SK-N-SH (cell line): ENCODE measurements around the gene PDGFRB. TPM values are rescaled to one million over a fixed set of nuclear protein-coding genes. Genes with fewer than 3 reads are reported as not detected.

Experiments used
- CTCF ChIA-PET: fragments of 300-600, 350-600 bp; formaldehyde crosslinking; extraction: SDS; loops from one replicate; lab custom pipeline; 2021; lab: Yijun Ruan, JAX
- POLR2A ChIA-PET: fragments of 350-600 bp; sonication (Branson Sonifier 250); formaldehyde crosslinking; extraction: SDS; loops from one replicate; lab custom pipeline; 2020; ENCODE audit warnings: antibody characterized with exemption, inconsistent platforms; lab: Yijun Ruan, JAX
- DNase-seq: peaks from one replicate; pipeline ENCODE4 v3.0.0; 2012
- H2AFZ ChIP-seq: fragments of 200-600 bp; sonication (generic); 2 replicates; pipeline ENCODE4 v1.8.1; 2016; ENCODE audit warnings: antibody characterized with exemption, mild to moderate bottlenecking, low read depth
- H3F3A ChIP-seq: fragments of 200-600 bp; sonication (generic); replicated peaks from 2 replicates; pipeline ENCODE3; 2016; ENCODE audit warnings: antibody characterized with exemption, mild to moderate bottlenecking; ENCODE audit not compliant: insufficient read depth
- H3K27ac ChIP-seq, 2 experiments: fragments of 200-500 bp in 1 of 2; fragments of 200-600 bp in 1 of 2; sonication (Bioruptor generic) in 1 of 2; sonication (generic), shearing (Covaris generic) in 1 of 2; 2 replicates each; pipeline versions ENCODE4 v1.5.1 to v1.6.1; 2014 to 2016; ENCODE audit warnings: low read depth in 2 of 2, inconsistent platforms in 1 of 2, low read length in 1 of 2, mild to moderate bottlenecking in 1 of 2, mixed read lengths in 1 of 2
- H3K27me3 ChIP-seq: fragments of 200-600 bp; sonication (generic), shearing (Covaris generic); 2 replicates; pipeline ENCODE4 v1.6.1; 2016; ENCODE audit warnings: mixed run types; ENCODE audit not compliant: insufficient read depth
- H3K36me3 ChIP-seq, 2 experiments: fragments of 200-500 bp in 1 of 2; fragments of 200-600 bp in 1 of 2; sonication (Bioruptor generic) in 1 of 2; sonication (generic) in 1 of 2; replicated peaks in 1 of 2; 2 replicates each; pipeline versions ENCODE3 to v1.5.1; 2014 to 2016; ENCODE audit warnings: low read length in 1 of 2, mild to moderate bottlenecking in 1 of 2; ENCODE audit not compliant: insufficient read depth in 2 of 2, control insufficient read depth in 1 of 2
- H3K4me1 ChIP-seq, 2 experiments: fragments of 200-500 bp in 1 of 2; fragments of 200-600 bp in 1 of 2; sonication (Bioruptor generic) in 1 of 2; sonication (generic), shearing (Covaris generic) in 1 of 2; 2 replicates each; pipeline versions ENCODE4 v1.5.1 to v1.6.1; 2014 to 2016; ENCODE audit warnings: low read depth in 1 of 2, low read length in 1 of 2, mixed run types in 1 of 2; ENCODE audit not compliant: insufficient read depth in 2 of 2, control insufficient read depth in 1 of 2
- H3K4me2 ChIP-seq: fragments of 200-600 bp; sonication (generic), shearing (Covaris generic); 2 replicates; pipeline ENCODE4 v1.6.1; 2017; ENCODE audit warnings: mixed run types
- H3K4me3 ChIP-seq, 2 experiments: fragments of 200-500 bp in 1 of 2; fragments of 200-600 bp in 1 of 2; sonication (Bioruptor generic) in 1 of 2; sonication (generic), shearing (Covaris generic) in 1 of 2; 2 replicates each; pipeline versions ENCODE4 v1.5.1 to v1.8.1; 2014 to 2016; ENCODE audit warnings: low read depth in 2 of 2, inconsistent platforms in 1 of 2, low read length in 1 of 2, mild to moderate bottlenecking in 1 of 2, mixed read lengths in 1 of 2, moderate library complexity in 1 of 2
- H3K79me2 ChIP-seq: fragments of 200-600 bp; sonication (generic); 2 replicates; pipeline ENCODE4 v1.8.1; 2017; ENCODE audit warnings: mild to moderate bottlenecking; ENCODE audit not compliant: insufficient read depth
- H3K9ac ChIP-seq: fragments of 200-600 bp; sonication (generic); 2 replicates; pipeline ENCODE4 v1.6.1; 2017; ENCODE audit warnings: mixed run types
- H3K9me2 ChIP-seq: fragments of 200-600 bp; sonication (generic); 2 replicates; pipeline ENCODE4 v1.6.1; 2017; ENCODE audit warnings: mixed run types
- H3K9me3 ChIP-seq: fragments of 200-600 bp; sonication (generic); 2 replicates; pipeline ENCODE4 v1.6.1; 2017; ENCODE audit warnings: mixed run types, mild to moderate bottlenecking, moderate library complexity
- H4K20me1 ChIP-seq: fragments of 200-600 bp; sonication (generic); 2 replicates; pipeline ENCODE4 v1.6.1; 2017; ENCODE audit warnings: mild to moderate bottlenecking, mixed run types; ENCODE audit not compliant: insufficient read depth
- CTCF ChIP-seq: fragments of 200-600 bp; sonication (generic); IDR thresholded peaks from 2 replicates; pipeline ENCODE4 v1.6.1; 2017; ENCODE audit warnings: antibody characterized with exemption, mild to moderate bottlenecking, moderate library complexity
- FOXJ3 ChIP-seq: sonication (generic); formaldehyde crosslinking; IDR thresholded peaks from 2 replicates; pipeline ENCODE4 v1.5.1; 2020; ENCODE audit warnings: mild to moderate bottlenecking, missing genetic modification reagents
- JUND ChIP-seq: IDR thresholded peaks from 2 replicates; pipeline ENCODE4 v1.4.0; 2012
- NRF1 ChIP-seq: IDR thresholded peaks from 2 replicates; pipeline ENCODE4 v1.6.1; 2012; ENCODE audit warnings: low read depth, mild to moderate bottlenecking, low read length
- RFX5 ChIP-seq: IDR thresholded peaks from 2 replicates; pipeline ENCODE4 v1.6.1; 2012; ENCODE audit warnings: mild to moderate bottlenecking, improper control_type of control experiment, low read length
- RXRA ChIP-seq: IDR thresholded peaks from 2 replicates; pipeline ENCODE4 v1.4.0; 2012; ENCODE audit warnings: low read depth, mild to moderate bottlenecking, borderline replicate concordance
- TEAD4 ChIP-seq: IDR thresholded peaks from 2 replicates; pipeline ENCODE4 v1.4.0; 2012; ENCODE audit warnings: mild to moderate bottlenecking, borderline replicate concordance; ENCODE audit not compliant: insufficient read depth
- WGBS: methylation state at CpG from one replicate; pipeline ENCODE4 v1.1.6; 2017; ENCODE audit warnings: low lambda C conversion rate; 5-methylcytosine and 5-hydroxymethylcytosine counted together
- polyA plus RNA-seq, 3 experiments: library from polyadenylated mRNA; depleted of rRNA; stranded (reverse); fragments of >200 nt; gene quantifications; 2 replicates each; pipeline ENCODE4 v1.2.3, GENCODE V29; 2012
- TF ChIP-seq, protein P1 (sequence below): IDR thresholded peaks from 2 replicates; pipeline ENCODE4 v1.6.1; 2012; ENCODE audit warnings: mild to moderate bottlenecking, low read depth, low read length, moderate library complexity
- TF ChIP-seq, protein P2 (sequence below): IDR thresholded peaks from 2 replicates; pipeline ENCODE4 v1.4.0; 2012; ENCODE audit warnings: low read depth

PDGFRB gene
- polyA plus RNA-seq, 1 of the 3 experiments (the other 2 are of a cell fraction), result 32.1 TPM

DNA sequence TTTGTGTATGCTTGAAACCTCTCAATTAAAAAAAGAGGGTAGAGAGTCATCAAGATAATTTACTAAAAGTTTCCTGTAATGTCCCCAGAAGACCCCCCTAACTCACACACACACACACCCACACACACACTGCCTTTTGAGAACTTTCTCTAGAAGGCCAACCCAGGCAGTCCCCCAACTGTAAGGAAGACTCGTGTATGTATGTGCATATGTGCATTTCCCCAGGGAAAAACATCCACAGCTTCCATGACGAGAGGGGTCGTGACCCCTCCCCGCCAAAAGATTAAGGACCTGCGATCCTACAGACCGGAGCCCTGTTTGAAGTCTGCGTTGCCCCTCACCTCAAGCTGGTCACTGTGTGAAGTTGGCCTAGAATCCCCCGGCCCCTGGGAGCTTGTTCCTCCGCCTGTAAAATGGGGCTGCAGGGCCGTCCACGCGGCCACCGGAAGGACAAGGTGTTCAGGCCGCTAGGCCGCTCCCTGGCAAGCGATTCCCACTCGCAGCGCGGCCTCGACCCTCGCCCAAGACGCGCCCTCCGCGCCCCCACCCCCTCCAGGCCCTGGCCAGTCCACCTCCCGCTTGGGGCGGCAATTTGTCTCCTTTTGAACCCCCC, 10.5 kb upstream of the PDGFRB start:
- Histone ChIP-seq H3K9me2 (no peaks in the 10 kb centered on the region), H3F3A (peaks cover 3% of the 10 kb centered on the region), H3K27ac (no peak overlapping the region), H3K9me3 (no peaks in the 10 kb centered on the region), H2AFZ (no peak overlapping the region), H3K36me3 (no peaks in the 10 kb centered on the region), H3K27me3 (no peaks in the 10 kb centered on the region), H3K79me2 (no peaks in the 10 kb centered on the region), H3K9ac (no peak overlapping the region), H4K20me1 (no peaks in the 10 kb centered on the region), H3K4me1 (peaks cover 0 to 29% of the 10 kb centered on the region in 2 experiments; a peak in 1 of 4 replicates), H3K4me2 (no peak overlapping the region), H3K4me3 (no peak overlapping the region)
- WGBS, result 96% methylated on average over 27 of the region's 27 CpGs
- no peak for DNase-seq
- TF ChIP-seq JUND (no peak), RFX5 (no peak)
- TF ChIP-seq, protein P1, sequence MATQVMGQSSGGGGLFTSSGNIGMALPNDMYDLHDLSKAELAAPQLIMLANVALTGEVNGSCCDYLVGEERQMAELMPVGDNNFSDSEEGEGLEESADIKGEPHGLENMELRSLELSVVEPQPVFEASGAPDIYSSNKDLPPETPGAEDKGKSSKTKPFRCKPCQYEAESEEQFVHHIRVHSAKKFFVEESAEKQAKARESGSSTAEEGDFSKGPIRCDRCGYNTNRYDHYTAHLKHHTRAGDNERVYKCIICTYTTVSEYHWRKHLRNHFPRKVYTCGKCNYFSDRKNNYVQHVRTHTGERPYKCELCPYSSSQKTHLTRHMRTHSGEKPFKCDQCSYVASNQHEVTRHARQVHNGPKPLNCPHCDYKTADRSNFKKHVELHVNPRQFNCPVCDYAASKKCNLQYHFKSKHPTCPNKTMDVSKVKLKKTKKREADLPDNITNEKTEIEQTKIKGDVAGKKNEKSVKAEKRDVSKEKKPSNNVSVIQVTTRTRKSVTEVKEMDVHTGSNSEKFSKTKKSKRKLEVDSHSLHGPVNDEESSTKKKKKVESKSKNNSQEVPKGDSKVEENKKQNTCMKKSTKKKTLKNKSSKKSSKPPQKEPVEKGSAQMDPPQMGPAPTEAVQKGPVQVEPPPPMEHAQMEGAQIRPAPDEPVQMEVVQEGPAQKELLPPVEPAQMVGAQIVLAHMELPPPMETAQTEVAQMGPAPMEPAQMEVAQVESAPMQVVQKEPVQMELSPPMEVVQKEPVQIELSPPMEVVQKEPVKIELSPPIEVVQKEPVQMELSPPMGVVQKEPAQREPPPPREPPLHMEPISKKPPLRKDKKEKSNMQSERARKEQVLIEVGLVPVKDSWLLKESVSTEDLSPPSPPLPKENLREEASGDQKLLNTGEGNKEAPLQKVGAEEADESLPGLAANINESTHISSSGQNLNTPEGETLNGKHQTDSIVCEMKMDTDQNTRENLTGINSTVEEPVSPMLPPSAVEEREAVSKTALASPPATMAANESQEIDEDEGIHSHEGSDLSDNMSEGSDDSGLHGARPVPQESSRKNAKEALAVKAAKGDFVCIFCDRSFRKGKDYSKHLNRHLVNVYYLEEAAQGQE, result no peak
- ChIA-PET CTCF (interaction anchor here (0.9 to 1.3 kb wide), 2 partner anchors 10 to 36 kb away, joined by 3 to 4 read pairs; no protein-coding TSS in a partner anchor), POLR2A (no interaction called here)

- Histone ChIP-seq H3K36me3 (no peaks in the 10 kb centered on the region), H3F3A (peaks cover 3% of the 10 kb centered on the region), H3K4me3 (no peak overlapping the region), H3K9me2 (no peaks in the 10 kb centered on the region), H3K9ac (no peak overlapping the region), H4K20me1 (no peaks in the 10 kb centered on the region), H3K4me1 (peaks cover 10 to 43% of the 10 kb centered on the region in 2 experiments), H2AFZ (no peak overlapping the region), H3K27me3 (no peaks in the 10 kb centered on the region), H3K27ac (no peak overlapping the region; a peak in 1 of 4 replicates), H3K4me2 (no peak overlapping the region), H3K79me2 (no peaks in the 10 kb centered on the region), H3K9me3 (no peaks in the 10 kb centered on the region)
- TF ChIP-seq RXRA (no peak), JUND (no peak), TEAD4 (no peak), FOXJ3 (CRISPR knock-in tag) (no peak), CTCF (no peak), NRF1 (no peak)
- TF ChIP-seq, protein P2, sequence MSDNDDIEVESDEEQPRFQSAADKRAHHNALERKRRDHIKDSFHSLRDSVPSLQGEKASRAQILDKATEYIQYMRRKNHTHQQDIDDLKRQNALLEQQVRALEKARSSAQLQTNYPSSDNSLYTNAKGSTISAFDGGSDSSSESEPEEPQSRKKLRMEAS, result 0 out of 2 replicates have a peak, but pooled peaks have one; percentile 14
- ChIA-PET CTCF (interaction anchor here (1.2 to 1.7 kb wide), 2 partner anchors 11 to 54 kb away, joined by 6 to 7 read pairs; no protein-coding TSS in a partner anchor), POLR2A (no interaction called here)
- WGBS, result 79% methylated on average over 6 of the region's 6 CpGs
- no peak for DNase-seq
These were observed 8.8 kb upstream of the PDGFRB start for GRCh38 chr5:150164211-150164980.
